ENCODE data around the gene SERPINA10.
A peak's percentile ranks its signal among the peaks of the same experiment; 100 is the strongest.

Gene SERPINA10, protein sequence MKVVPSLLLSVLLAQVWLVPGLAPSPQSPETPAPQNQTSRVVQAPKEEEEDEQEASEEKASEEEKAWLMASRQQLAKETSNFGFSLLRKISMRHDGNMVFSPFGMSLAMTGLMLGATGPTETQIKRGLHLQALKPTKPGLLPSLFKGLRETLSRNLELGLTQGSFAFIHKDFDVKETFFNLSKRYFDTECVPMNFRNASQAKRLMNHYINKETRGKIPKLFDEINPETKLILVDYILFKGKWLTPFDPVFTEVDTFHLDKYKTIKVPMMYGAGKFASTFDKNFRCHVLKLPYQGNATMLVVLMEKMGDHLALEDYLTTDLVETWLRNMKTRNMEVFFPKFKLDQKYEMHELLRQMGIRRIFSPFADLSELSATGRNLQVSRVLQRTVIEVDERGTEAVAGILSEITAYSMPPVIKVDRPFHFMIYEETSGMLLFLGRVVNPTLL

DNA sequence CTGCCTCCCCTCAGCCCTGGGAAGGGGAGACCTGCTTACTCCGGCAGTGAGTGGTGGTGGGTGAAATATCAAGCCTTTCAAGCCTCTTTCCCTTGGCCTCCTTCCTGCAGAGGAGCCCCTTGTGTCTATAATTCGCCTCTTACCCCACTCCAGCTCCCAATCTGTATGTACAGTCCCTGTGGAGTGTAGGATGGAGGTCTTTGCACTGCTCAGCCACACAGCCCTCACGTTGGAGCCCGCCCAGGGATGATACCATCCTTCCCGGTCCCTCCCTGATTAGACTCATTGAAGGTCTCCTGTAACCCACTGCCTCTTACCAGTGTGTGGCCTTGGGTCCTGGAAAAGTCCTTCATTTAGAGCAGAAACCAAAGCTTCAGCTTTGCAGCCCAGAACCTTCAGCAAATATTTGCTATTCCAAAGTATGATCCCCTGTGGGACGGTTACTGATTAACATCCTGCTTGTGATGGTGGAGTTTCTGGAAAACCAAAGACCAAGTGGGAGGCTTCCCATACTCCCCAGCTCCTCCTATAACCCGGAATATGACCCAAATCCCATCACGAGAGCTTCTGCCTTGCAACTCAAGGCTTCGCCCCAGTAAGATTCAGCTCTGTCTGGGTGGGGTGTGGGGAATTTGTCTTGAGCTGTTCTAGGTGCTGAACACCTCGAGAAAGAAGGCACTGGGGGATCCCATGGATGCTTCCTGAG lies at the start of gene SERPINA10:
TSS of gene SERPINA10 (minus strand) at position 397 of the 706 bp plus-strand sequence. CDS start 2,675 bp downstream, outside the sequence.
- no peak for DNase-seq (ENCODE audit: low read depth, low spot score)
- H3K27ac ChIP-seq: no peak within 1 kb of the TSS

DNA sequence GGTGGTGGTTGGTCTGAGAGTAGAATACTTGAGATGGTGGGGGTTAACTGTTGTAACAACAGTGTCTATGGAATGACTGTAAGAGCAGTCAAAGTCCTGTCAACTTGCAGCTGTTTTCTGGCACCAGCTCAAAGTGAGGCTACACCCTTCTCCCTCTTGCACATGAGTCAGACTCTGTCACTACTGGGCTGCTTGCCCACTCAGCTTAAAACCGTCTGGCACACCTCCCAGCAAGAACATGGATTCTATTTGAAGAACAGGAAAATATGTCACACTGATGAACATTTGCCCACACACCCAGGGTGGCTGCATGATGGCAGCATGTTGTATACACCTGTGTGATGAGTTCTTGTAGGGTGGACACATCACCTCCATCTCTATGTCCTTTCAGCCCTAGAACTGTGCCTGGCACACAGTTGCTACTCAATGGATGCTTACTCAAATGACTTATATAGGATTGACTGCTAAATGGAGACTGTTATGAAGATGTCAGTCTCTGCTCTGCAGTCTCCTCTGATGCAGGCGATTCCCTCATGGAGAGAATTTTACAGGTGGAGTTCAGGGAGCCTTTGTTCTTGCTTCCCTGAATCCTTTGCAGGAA lies 49.4 kb upstream of the SERPINA10 start:
- DNase-seq (ENCODE audit: low read depth, low spot score): peak; percentile 99
- peak overlapping the region; percentile 70 for H3K27ac ChIP-seq

DNA sequence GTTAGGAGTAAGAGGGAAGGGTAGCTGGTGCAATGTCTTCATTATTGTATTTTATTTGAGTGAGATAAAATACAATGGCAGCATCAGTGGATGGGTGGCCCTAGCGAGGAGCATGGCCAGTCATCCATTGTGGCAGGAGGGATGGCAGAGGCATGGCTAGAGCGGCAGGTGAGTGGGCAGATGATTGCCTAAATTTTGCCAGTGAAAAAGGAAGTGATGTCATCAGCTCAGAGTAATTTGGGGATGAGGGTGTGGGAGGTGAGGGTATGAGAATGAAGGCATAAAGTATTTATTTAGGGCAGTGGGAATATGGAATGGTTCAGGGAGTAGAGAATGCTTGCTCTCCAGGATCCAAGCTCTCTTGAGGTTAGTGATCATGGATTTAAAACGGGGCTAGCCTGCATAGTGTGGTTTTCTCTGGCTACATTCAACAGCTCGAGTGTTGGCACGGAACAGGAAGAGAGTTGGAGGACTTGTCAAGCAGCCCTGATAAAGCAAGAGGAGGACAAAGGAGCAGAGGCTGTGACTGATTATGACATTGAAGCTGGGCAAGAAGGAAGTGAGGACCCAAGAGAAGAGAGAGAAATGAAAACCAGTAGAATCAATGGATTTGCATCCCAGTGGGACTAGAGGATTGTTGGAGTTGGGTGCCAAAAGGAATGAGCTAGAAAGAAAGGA lies 48.7 kb upstream of the SERPINA10 start:
- peak overlapping the region; percentile 70 for H3K27ac ChIP-seq
- peak; percentile 18 for DNase-seq (ENCODE audit: low read depth, low spot score)

DNA sequence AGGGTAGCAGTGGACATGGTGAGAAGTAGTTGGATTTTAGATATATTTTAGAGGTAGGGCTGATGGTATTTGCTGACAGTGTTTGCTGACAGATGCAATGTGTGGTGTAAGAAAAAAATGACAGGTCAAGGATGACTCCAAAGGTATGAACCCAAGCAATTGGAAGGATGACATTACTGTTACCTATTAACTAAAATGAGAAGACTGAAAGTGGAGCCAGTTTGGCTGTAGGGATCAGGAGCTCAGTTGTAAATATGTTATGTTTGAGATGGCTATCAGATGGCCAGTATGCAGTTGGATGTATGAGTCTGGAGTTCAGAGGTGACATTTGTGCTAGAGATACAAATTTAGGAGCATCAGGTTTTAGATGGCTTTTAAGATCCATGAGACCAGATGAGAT lies 47.5 kb upstream of the SERPINA10 start:
- no peak overlapping the region for H3K27ac ChIP-seq
- DNase-seq (ENCODE audit: low read depth, low spot score): no peak

DNA sequence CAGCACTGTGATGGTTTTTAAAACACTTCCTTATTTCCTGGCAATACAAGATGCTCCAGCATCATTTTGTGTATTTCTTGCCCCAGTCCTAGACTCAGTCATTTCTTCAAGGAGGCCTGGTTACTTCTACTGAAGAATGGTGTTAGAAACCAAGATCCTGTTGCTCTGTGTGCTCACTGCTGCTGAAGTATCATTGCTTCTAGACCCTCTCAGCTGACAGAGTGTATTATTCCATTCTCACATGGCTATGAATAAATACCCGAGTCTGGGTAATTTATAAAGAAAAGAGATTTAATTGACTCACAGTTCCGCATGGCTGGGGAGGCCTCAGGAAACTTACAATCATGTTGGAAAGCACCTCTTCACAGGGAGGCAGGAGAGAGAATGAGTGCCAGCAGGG lies 45.0 kb upstream of the SERPINA10 start:
- DNase-seq (ENCODE audit: low read depth, low spot score): no peak
- no peak overlapping the region for H3K27ac ChIP-seq

DNA sequence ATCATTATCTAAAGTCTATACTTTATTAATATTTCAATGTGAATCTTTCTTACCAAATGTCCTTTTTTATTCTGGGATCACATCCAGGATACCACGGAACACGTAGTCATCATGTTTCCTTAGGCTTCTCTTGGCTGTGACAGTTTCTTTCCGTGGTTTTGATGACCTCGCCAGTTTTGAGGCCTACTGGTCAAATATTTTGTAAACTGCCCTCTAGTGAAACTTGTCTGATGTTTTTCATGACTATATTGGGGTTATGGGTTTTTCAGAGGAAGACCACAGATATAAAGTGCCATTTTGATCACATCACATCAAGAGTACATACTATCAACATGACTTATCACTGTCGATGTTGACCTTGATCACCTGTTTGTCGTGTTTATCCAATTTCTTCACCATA lies 44.2 kb upstream of the SERPINA10 start:
- no peak overlapping the region for H3K27ac ChIP-seq
- no peak for DNase-seq (ENCODE audit: low read depth, low spot score)

DNA sequence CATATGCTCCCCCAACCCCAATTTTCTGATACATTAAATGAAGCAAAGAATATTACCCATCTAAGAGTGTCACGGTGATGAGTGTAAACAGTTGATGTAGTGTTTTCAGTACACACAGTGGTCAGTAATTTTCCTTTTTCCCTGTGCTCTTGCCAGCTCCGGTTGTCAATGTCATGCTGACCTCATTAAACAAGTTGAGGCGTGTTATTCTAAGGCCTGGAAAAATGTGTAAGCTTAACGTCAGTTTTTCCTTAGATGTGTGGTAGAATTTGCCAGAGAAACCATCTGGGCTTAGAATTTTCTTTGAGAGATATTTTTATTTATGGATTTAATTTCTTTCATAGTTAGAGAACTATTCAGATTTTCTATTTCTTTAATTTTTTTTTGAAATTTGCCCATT lies 41.8 kb upstream of the SERPINA10 start:
- H3K27ac ChIP-seq: no peak overlapping the region
- DNase-seq (ENCODE audit: low read depth, low spot score): peak; percentile 78

DNA sequence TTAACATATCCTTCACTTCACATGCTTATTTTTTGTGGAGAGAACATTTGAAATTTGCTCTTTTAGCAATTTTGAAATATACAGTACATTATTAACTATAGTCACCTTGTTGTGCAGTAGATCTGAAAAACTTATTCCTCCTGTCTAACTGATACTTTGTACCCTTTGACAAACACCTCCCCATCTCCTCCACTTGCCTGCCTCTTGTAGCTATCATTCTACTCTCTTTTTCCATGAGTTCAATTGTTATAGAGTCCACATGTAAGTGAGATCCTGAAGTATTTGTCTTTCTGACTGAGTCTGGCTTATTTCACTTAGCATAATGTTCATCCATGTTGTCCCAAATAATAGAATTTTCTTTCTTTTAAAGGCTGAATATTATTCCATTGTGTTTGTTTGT lies 39.5 kb upstream of the SERPINA10 start:
- no peak for DNase-seq (ENCODE audit: low read depth, low spot score)
- H3K27ac ChIP-seq: no peak overlapping the region

DNA sequence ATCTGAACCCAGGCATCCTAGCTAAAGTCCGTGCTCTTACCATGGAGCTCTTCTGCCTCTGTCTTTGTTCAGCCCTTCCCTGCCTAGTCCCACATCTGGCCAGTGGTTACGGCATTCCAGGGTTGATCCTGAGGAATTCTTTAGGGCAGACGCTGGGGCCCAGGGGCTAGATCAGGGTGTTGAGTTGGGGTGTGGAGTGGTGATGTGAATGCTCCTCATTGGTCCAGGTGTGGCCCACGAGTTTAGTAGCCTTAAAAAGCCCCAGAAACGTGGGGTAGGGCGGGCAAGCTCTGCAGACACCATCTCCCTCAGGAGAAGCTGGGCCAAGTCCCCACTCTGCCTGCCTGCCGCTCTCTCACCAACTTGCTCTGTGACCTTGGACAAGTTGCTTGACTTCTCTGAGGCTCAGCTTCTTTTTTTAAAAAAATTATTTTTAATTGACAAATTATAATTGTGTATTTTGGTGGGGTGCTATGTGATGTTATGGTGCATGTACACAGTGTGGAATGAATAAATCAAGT lies 39.1 kb upstream of the SERPINA10 start:
- no peak overlapping the region for H3K27ac ChIP-seq
- DNase-seq (ENCODE audit: low read depth, low spot score): no peak

DNA sequence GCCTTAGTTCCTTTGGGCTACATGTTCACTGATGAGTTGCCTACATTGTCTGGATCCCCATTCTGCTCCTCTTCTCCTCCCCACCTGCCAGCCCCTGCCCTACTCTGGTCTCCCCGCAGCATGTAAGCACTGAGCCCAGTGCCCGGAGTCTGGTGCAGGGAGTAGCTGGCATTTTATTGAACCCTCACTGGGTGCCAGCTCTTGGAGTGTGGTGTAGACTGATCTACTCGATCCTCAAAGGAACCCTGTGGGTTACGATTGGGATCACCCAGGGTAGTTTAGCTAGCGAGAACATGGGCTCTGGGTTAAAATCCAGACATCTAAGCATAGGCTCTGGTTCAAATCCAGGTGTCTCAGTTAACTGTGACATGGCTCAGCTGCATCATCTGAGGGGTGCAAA lies 38.4 kb upstream of the SERPINA10 start:
- H3K27ac ChIP-seq: no peak overlapping the region
- DNase-seq (ENCODE audit: low read depth, low spot score): no peak

DNA sequence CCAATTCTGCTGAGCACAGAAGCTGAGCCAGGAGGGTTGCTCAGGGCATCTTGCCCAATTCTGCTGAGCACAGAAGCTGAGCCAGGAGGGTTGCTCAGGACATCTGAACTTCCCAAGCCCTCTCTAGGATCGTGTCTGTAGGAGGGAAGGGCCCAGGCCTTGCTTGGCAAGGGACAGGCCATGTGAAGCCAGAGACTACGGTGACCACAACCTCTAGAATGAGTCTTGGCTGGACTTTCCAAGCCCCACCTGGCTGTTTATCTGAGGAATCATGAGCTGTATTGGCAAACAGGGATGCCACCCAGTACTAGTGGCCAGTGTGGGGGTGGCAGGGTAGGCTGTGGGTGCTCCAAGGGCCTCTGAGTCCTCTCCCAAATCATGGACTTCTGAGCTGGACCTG lies 37.8 kb upstream of the SERPINA10 start:
- no peak for DNase-seq (ENCODE audit: low read depth, low spot score)
- no peak overlapping the region for H3K27ac ChIP-seq

DNA sequence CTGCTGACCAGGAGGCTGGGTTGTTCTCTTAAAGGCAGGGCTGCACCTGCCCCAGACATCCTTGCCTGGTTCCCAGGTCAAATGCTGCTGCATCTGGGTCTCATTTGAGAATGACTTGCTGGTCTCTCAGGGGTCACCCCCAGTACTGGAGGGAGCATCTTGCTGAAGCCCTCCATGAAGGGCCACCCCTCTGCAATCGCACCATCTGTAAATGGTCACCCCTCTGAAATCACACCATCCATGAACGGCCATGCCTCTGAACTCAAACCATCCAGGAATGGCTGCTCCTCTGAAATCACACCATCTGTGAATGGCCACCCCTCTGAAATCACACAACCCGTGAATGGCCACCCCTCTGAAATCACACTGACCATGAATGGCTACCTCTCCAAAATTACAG lies 37.4 kb upstream of the SERPINA10 start:
- DNase-seq (ENCODE audit: low read depth, low spot score): no peak
- H3K27ac ChIP-seq: no peak overlapping the region

DNA sequence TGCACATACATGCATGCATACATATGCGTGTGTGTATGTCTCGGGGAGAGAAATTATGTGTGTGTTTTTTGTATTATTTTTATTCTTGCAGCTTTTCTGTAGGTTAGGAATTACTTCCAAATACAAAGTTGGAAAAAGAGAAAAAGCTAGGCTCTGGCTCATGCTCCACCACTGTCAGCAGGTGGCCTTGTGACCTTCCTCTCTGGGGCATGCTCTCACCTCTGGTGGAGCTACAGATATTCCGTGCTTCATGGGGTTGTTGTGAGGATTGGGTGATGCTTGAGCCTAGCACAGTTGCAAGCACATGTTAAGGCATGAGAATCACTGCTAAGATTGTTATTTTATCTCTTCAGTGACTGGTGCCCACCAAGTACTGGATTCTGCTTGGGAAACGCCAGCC lies 36.8 kb upstream of the SERPINA10 start:
- no peak for DNase-seq (ENCODE audit: low read depth, low spot score)
- H3K27ac ChIP-seq: no peak overlapping the region

DNA sequence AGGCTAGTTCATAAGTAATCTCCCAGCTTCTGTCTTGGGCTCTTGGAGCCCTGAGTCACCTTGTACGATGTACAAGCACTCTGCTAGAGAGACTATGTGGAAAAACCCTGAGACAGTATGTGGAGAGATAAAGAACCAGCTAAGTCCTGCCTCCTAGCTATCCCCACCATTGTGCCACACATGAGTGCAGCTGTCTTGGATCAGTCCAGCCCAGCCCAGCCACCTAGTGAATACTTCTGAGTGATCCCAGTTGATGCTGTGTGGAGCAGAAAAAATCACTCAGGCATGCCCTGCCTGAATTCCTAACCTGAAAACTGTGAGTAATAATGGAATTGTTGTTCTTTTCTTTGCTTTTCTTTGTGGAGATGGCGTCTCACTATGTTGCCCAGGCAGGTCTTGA lies 35.1 kb upstream of the SERPINA10 start:
- DNase-seq (ENCODE audit: low read depth, low spot score): no peak
- no peak overlapping the region for H3K27ac ChIP-seq

DNA sequence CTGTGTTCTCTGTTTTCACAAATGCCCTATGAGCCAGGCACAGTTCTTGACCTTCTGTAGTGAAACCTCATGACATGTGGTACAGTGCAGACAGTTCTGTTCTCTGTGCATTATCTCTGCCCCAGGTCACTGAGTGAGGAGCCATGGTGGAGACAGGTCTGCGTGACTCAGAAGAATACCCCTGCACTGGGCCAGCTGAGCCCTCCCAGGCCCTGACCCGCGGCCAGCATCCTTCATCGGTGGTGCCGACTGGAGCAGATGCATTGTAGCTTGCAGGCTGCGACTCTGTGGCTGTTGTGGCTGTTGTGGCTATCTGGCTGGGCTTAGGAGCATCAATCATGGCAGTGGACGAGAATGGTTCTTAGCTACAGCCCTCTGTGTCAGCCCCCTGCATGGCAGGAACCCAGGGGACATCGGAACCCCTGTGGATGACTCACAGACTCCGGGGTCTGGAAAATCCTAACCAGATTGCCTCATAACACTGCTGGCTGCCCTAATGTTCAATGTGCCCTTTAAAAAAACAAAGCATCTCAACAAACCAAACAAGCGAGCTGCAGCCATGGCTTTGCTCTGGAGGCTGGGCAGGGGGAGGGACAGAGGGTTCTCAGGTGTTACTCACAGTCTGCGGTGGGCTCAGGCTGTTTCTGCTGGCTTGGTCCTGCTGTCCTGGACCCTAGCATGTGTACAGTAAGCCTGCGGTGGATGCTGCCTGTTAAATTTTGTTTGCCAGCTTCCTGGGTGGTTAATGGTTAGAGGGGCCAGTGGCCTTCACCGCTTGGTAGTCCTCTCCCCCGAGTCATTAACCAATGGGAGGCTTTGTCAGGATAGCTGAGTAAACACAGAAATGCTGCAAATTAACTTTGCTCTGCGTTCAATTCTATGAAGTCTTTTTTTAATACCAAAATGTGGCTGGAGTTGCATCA lies 29.8 kb upstream of the SERPINA10 start, which contains the start of gene SERPINA6:
TSS of gene SERPINA6 (minus strand) at position 689 of the 923 bp plus-strand sequence. CDS start 8,688 bp downstream, outside the sequence.
- no peak for DNase-seq (ENCODE audit: low read depth, low spot score)
- no peak within 1 kb of the TSS for H3K27ac ChIP-seq

DNA sequence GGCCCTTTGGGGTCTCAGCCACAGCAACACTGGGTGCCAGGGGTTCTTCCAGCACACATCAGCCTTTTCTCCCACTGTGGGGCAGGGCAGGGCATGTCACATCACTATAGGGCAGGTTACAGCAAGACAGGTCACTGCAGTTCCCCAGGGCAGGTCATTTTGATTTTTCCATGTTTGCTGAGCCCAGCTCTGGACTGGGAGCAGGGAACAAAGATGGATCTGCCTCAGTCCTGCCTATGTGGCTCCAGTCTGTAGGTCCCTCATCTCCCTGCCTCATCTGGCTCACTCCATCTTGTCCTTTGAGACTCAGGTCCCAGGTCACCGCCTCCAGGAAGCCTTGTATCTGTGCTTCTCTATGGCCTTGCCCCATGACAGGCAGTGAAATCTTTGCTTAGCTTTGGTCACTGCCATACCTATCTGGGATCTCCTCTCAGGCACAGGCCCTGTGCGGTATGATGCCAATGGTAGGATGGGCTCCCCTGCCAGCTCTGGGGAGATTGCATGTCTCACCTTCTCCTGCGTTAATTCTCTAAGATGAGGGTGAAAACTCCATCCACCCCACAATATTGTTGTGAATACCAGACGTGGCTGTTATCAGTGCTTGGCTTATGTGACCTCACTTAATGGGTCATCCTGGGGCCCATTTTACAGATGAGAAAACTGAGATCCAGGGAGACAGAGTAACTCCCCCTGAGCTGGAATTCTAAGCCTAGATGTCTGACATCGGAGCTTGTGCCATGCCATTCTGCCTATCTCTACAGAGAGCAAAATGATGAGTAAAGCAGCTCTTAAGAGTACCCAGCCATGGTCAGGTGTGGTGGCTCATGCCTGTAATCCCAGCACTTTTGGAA lies 28.6 kb upstream of the SERPINA10 start:
- no peak overlapping the region for H3K27ac ChIP-seq
- DNase-seq (ENCODE audit: low read depth, low spot score): no peak

DNA sequence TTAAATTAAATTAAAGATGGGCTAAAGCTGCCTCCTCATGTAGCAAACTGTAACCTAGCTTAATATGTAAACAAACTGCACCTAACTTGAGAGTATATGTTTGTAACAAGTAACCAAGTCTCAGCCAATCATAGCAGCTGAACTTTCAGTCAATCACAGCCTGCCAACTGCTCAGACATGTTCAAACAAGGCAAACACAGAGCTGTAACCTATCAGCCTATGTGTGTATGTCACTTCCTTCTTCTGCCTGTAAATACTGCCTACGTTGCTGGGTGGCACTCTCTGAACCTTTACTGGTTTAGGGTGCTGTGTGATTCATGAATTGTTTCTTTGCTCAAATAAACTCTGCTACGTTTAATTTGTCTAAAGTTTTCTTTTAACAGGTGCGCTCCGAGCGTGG lies 27.2 kb upstream of the SERPINA10 start:
- H3K27ac ChIP-seq: peak overlapping the region; percentile 58
- peak; percentile 95 for DNase-seq (ENCODE audit: low read depth, low spot score)

DNA sequence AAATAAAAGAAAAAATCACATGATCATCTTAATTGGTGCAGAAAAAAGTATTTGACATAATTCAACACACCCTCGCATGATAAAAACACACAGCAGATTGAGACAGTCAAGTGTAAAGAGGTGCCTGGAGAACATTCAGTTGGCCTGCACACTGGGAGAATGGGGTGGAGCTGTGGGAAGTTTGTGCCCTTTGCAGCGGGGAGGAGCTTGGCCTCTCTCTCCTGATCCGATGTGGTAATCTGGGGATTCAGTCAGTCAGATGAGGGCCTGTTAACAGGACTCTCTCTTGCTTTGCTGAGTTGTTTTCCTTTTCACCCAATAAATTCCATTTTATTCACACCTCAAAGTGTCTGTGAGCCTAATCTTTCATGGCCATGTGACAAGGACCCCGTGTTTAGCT lies 24.2 kb upstream of the SERPINA10 start:
- no peak for DNase-seq (ENCODE audit: low read depth, low spot score)
- no peak overlapping the region for H3K27ac ChIP-seq
